ENCODE measurements around the gene EZR. TPM values are rescaled to one million over a fixed set of nuclear protein-coding genes. Genes with fewer than 3 reads are reported as not detected.

Gene EZR

Small RNA genes lying within 50 kb of the gene (small RNA-seq; reads per million reads assigned to genes)
- not detected for gene MIR3918 (ENCODE audit: low read depth)

Measured in mesenchymal stem cell (in vitro differentiated cells and primary cell).